Skeletal muscle satellite cell (primary cell): ENCODE measurements around the gene FRMD4A.
"Not testable (repeated sequence)": the region's sequence is repeated elsewhere in the genome, so short reads cannot be mapped to it uniquely, and the experiment has no call there.

Experiments used
- H3K27me3 ChIP-seq: 2 replicates; pipeline ENCODE4 v1.7.0; 2013; ENCODE audit warnings: low read length; ENCODE audit not compliant: control insufficient read depth, insufficient read depth
- H3K36me3 ChIP-seq: 2 replicates; pipeline ENCODE4 v1.7.0; 2013; ENCODE audit warnings: mild to moderate bottlenecking, control low read depth, low read length; ENCODE audit not compliant: insufficient read depth
- H3K4me1 ChIP-seq: 2 replicates; pipeline ENCODE4 v1.7.0; 2013; ENCODE audit warnings: low read length; ENCODE audit not compliant: control insufficient read depth, insufficient read depth
- H3K4me2 ChIP-seq: 2 replicates; pipeline ENCODE4 v1.7.0; 2013; ENCODE audit warnings: mild to moderate bottlenecking, low read length
- H3K4me3 ChIP-seq: 2 replicates; pipeline ENCODE4 v1.7.0; 2013; ENCODE audit warnings: low read length
- H3K9ac ChIP-seq: 2 replicates; pipeline ENCODE4 v1.7.0; 2013; ENCODE audit warnings: mild to moderate bottlenecking, low read depth, low read length, moderate library complexity
- H3K9me3 ChIP-seq: replicated peaks from 2 replicates; pipeline ENCODE4 v1.7.0; 2013; ENCODE audit warnings: mild to moderate bottlenecking, control low read depth, low read length

FRMD4A gene

DNA sequence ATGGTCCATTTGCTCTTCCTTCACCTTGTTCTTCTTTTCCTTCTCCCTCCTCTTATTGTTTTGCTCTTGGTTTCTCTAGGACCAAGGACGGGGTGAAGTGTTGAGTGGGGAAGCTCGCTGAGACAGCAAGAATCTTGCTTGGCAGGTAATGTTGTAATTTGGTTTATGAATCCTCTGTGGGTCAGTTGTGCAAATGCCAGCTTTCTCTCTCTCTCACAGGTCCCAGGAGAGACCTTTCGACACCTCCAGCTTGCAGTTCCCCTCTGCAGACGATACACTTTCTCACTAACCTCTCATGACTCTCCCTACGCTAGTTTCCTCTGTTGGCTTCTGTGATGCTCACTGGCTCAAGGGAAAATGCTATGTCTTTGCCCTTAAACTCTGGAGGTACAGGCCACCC, 77.0 kb downstream of the FRMD4A start:
- Histone ChIP-seq H3K4me3 (no peak overlapping the region), H3K9me3 (no peaks in the 10 kb centered on the region), H3K36me3 (no peaks in the 10 kb centered on the region), H3K4me1 (peaks cover 6% of the 10 kb centered on the region), H3K4me2 (no peak overlapping the region), H3K27me3 (peaks cover 16% of the 10 kb centered on the region), H3K9ac (no peak overlapping the region)

DNA sequence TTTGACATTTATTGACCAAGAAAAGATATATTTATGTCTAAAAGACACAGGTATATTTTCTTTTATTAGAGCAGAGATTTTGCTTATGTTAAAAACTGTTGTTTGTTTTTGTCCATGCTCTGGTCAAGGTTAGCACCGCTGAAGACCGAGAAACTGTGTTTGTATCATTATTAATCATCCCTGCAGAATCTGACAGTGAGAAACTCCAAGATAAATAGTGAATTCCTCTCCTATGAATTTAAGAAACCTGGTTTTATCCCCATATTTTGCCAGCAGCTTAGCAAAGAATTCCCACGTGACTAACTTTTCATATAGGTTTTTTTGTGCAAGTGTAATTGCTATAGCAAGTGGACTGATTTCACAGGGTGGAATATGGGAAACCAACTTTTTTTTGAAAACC, 77.6 kb downstream of the FRMD4A start:
- H3K9me3 ChIP-seq: no peaks in the 10 kb centered on the region
- no peak overlapping the region for H3K4me3 ChIP-seq
- no peak overlapping the region for H3K4me2 ChIP-seq
- no peak overlapping the region for H3K9ac ChIP-seq
- no peaks in the 10 kb centered on the region for H3K36me3 ChIP-seq
- H3K27me3 ChIP-seq: peaks cover 16% of the 10 kb centered on the region
- peaks cover 6% of the 10 kb centered on the region for H3K4me1 ChIP-seq

DNA sequence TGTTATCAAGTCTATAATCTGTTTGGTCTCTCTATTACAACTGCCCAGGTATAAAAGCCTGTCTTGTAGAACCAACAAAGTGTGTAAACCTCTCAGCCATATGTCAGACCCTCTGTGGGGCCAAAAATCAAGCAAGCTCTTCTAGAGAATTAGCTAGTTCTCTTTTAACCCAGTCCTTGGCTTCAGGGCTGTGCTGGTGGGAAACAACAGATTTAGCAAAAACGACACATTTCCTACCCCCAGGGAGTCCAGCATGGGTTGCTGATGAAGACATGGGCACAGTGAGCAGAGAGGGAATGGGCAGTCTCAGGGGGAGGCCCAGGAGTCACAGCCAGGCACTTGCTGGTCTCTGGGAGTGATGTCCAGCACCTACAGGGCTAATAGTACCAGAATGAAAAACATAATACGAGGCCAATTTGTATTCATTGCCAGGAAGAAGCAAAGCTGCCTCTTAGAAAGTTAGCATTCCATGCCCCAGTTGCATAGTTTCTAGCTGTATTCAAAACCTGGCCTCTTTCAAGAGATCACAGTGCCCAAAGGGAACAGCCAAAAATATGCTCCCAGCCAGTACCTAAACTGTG, 80.1 kb downstream of the FRMD4A start:
- no peak overlapping the region for H3K9ac ChIP-seq

DNA sequence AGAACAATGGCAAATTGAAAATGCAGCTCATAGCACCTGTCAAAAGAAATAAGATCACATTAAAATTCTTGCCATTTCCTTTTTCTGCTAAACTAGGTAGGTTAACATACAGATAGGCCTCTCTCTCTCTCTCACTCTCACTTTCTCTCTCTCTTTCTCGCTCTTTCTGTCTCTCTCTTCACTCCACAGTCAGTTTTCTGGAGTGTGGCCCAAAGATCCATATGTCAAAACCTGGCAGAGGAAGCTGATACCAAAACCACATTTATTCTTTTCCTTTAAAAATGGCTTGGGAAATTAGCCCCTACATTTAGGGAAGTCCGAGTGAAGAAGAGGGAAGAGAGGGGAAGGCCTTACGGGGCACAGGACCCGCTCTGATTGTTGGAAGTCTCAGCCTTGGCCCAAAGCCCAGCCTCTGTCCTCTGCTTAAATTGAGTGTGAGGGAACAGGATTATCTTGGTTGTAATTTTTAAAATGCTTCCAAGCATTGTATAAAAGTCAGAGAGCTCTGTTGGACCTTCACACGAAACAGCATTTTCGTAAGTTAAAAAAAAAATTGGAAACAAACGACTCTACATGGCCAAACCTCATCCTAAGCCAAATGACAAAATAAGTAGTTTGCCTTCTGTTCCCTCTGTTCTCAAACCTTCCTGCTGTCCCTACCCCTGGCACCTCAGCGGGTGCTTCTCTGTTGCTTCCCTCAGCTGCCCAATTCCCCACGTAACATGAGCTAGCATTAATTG, 83.2 kb downstream of the FRMD4A start:
- H3K4me1 ChIP-seq: peaks cover 11% of the 10 kb centered on the region
- no peak overlapping the region for H3K4me3 ChIP-seq
- peaks cover under 1% of the 10 kb centered on the region for H3K27me3 ChIP-seq
- no peaks in the 10 kb centered on the region for H3K36me3 ChIP-seq
- no peaks in the 10 kb centered on the region for H3K9me3 ChIP-seq
- H3K9ac ChIP-seq: no peak overlapping the region
- H3K4me2 ChIP-seq: no peak overlapping the region

More for the DNA sequence above, 80.1 kb downstream of the FRMD4A start:
- Histone ChIP-seq H3K27me3 (peaks cover 16% of the 10 kb centered on the region), H3K4me1 (peaks cover 6% of the 10 kb centered on the region), H3K4me2 (no peak overlapping the region), H3K4me3 (no peak overlapping the region), H3K36me3 (no peaks in the 10 kb centered on the region), H3K9me3 (no peaks in the 10 kb centered on the region)

DNA sequence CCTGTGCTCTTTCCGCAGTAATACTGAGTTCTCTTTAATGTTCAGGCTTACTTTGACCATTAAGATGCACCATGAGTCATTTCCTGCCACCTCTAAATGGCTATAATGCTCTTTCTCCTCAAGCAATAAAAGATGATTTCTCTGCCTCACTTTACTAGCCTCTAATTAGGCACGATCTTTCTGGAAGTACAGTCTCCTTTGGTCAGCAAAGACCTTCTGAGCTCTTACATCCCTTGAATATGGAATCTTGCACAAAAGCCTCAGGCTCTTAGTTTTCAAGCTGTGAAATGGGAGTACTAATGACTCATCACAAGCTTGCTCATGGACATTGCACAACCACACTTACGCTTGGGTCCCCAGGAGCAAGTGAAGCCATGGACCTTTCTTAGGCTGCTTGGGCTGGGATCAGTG, 85.9 kb downstream of the FRMD4A start:
- Histone ChIP-seq H3K4me2 (no peak overlapping the region), H3K4me3 (no peak overlapping the region), H3K9ac (no peak overlapping the region), H3K36me3 (no peaks in the 10 kb centered on the region), H3K27me3 (peaks cover 23% of the 10 kb centered on the region), H3K4me1 (peaks cover 11% of the 10 kb centered on the region), H3K9me3 (no peaks in the 10 kb centered on the region)

DNA sequence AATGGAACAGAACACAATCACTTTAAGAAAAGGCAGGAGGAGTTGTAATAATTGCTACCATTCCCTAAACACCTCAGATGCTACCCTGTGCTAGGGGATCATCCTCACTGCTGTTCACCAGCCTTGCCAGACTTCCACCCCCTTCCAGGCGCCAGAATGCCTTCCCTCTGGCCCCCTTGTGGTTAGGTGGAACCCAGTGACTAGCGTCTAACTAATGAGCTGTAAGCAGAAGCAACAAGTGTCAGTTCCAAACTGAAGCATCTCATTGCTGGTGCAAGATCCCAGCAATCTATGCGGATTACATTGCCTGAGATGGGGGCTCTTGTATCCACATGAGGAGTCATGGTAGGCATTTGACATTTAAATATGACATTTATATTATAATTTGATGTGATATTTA, 86.6 kb downstream of the FRMD4A start:
- Histone ChIP-seq H3K4me3 (no peak overlapping the region), H3K9me3 (no peaks in the 10 kb centered on the region), H3K36me3 (no peaks in the 10 kb centered on the region), H3K27me3 (peaks cover 25% of the 10 kb centered on the region), H3K4me1 (peaks cover 11% of the 10 kb centered on the region), H3K4me2 (no peak overlapping the region), H3K9ac (no peak overlapping the region)

DNA sequence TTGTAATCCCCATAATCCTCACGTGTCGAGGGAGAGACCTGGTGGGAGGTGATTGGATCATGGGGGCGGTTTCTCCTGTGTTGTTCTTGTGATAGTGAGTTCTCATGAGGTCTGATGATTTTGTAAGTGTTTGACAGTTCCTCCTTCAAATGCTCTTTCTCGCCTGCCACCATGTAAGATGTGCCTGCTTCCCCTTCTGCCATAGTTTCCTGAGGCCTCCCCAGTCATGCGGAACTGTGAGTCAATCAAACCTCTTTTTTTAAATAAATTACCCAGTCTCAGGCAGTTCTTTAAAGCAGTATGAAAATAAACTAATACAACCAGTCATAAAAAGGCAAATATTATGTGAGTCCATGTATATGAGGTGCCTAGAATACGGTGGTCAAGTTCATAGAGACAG, 87.5 kb downstream of the FRMD4A start:
- Histone ChIP-seq H3K4me3 (no peak overlapping the region), H3K36me3 (no peaks in the 10 kb centered on the region), H3K4me2 (no peak overlapping the region), H3K27me3 (peaks cover 25% of the 10 kb centered on the region), H3K9ac (no peak overlapping the region), H3K9me3 (no peaks in the 10 kb centered on the region), H3K4me1 (peaks cover 11% of the 10 kb centered on the region)

DNA sequence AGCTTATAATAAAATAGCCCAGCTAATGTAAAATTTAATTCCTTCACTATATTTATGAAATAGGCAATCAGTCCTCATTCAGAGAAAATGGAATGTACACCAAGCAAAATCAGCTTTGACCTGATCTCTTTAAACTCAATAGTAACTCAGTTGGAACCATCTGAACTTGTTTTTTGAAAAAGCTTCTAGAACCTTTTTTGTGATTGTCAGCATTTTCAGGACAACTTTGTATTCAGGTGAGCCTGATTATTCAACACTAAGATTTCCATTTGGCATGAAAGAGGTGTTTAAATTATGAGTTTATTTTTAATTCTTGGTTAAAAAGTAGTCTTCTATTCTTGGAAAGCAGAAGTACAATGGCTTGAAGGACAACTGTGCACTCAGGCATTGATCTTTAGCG, 89.5 kb downstream of the FRMD4A start:
- Histone ChIP-seq H3K27me3 (peaks cover 43% of the 10 kb centered on the region), H3K9me3 (no peaks in the 10 kb centered on the region), H3K9ac (no peak overlapping the region), H3K4me3 (no peak overlapping the region), H3K4me2 (no peak overlapping the region), H3K36me3 (no peaks in the 10 kb centered on the region), H3K4me1 (peaks cover 11% of the 10 kb centered on the region)

DNA sequence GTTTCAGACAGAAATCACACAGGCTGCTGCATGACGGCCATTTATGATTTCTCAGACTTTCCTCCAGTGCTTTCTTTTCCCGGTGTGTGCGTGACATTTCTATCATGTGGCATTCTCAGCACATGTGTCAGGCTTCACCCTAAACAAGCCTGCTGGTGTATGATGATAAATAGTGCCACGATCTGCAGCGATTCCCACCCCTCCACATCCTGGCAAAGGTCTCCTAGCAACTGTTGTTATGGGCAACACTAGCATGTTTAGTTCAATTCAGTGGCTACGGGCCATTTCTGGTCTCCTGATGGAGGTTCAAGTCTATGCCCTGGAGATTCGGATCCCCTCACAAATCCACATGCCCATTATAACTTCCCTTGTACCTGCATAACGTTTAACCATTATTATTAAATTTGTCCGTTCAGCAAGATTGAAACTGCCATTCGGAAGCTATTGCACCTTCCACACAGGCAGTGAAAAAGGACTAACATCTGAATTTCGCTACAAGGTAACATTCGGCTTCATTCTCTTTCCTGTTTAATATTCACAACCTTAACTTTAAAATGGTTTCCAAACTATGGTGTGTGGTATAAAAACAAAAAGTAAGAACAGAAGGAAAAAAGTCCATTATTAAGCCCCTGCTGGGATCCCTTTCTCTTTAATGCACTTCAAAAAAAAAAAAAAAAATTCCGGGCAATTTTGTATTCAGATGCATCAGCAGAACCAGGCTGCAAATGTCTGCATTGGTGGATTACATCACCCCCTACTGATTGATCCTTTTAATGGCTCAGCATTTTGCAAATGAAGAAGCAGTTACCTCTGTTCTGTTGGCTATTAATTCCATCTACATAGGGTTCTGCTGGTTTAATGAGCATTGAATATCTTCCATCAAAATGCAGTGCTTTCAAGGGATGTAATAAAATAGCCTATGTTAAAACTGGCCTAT, 90.2 kb downstream of the FRMD4A start:
- Histone ChIP-seq H3K4me3 (no peak overlapping the region), H3K36me3 (no peaks in the 10 kb centered on the region), H3K9ac (no peak overlapping the region), H3K9me3 (no peaks in the 10 kb centered on the region), H3K4me2 (no peak overlapping the region), H3K27me3 (peaks cover 50% of the 10 kb centered on the region), H3K4me1 (peaks cover 11% of the 10 kb centered on the region)

DNA sequence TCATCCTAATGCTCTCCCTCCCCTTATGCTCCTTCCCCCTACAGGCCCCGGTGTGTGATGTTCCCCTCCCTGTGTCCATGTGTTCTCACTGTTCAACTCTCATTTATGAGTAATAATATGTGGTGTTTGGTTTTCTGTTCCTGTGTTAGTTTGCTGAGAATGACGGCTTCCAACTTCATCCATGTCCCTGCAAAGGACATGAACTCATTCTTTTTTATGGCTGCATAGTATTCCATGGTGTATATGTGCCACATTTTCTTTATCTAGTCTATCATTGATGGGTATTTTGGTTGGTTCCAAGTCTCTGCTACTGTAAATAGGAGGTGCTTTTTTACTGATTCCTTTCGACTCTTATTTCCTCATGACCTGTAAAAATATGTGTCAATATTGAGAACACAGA, 92.1 kb downstream of the FRMD4A start:
- H3K9ac ChIP-seq, H3K36me3 ChIP-seq, H3K4me1 ChIP-seq, H3K4me2 ChIP-seq, H3K9me3 ChIP-seq, H3K4me3 ChIP-seq: not testable (repeated sequence)
- peaks cover 66% of the 10 kb centered on the region for H3K27me3 ChIP-seq

DNA sequence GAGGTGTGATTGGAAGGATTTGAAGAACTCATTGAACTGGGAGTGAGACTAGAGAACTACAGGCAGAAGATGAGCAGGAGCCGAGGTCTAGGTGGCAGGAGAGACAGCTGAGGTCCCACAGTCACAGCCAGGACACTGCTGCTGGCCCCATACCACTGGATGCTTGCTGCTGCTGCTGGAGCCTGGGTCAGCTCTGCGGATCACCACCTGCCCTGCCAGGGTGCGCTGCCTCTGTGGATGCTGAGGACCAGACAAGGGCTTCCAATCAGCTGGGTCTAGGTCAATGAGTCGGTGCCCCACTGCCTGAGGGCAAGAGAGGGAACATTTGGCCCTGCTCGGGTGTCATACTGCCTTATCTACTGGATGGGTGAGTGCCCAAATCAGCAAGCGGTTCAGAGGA, 94.4 kb downstream of the FRMD4A start:
- no peaks in the 10 kb centered on the region for H3K9me3 ChIP-seq
- peaks cover 68% of the 10 kb centered on the region for H3K27me3 ChIP-seq
- H3K9ac ChIP-seq: no peak overlapping the region
- no peaks in the 10 kb centered on the region for H3K36me3 ChIP-seq
- no peak overlapping the region for H3K4me3 ChIP-seq
- no peaks in the 10 kb centered on the region for H3K4me1 ChIP-seq
- H3K4me2 ChIP-seq: no peak overlapping the region
